Measurements from ENCODE around the gene ANKEF1.

DNA sequence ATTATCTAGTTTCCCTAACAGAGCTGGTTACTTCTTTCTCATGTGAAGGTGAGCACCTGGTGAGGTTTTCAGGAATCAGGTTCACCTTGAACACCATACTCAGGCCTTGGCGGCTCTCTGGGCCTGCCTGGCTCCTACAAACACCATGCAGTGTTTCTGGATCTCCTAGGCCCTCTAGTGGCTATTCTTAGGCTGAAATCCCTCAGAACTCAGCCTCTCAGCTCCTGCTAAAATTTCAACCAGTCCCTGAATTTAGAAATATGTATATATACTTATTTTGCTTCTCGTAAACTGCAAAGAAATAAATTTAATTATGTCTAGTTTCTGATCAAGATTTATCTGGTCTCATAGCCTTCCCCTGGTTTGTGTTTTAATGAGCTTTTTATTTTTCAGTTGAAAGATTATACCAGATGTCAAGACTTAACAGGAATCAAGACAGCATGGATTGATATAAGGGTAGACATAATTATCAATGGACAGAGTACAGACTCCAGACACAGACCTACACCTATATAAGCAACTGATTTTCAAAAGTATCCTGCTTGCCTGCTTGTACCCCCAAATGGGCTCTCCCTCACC, 55.9 kb downstream of the ANKEF1 start:
- TF ChIP-seq, protein P1, sequence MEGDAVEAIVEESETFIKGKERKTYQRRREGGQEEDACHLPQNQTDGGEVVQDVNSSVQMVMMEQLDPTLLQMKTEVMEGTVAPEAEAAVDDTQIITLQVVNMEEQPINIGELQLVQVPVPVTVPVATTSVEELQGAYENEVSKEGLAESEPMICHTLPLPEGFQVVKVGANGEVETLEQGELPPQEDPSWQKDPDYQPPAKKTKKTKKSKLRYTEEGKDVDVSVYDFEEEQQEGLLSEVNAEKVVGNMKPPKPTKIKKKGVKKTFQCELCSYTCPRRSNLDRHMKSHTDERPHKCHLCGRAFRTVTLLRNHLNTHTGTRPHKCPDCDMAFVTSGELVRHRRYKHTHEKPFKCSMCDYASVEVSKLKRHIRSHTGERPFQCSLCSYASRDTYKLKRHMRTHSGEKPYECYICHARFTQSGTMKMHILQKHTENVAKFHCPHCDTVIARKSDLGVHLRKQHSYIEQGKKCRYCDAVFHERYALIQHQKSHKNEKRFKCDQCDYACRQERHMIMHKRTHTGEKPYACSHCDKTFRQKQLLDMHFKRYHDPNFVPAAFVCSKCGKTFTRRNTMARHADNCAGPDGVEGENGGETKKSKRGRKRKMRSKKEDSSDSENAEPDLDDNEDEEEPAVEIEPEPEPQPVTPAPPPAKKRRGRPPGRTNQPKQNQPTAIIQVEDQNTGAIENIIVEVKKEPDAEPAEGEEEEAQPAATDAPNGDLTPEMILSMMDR (IDR thresholded peaks at IDR 0.05), result peak; percentile 57 to 84 (median 76)
- TF ChIP-seq POLR2A (IDR thresholded peaks at IDR 0.05), result no peak
